OCI-LY1 (cell line): ENCODE measurements around the gene FKBP10.

Experiments
- H2AFZ ChIP-seq: fragments of 200-600 bp; sonication (generic), shearing (Covaris generic); 2 replicates; pipeline ENCODE4 v1.6.0; 2014; ENCODE audit warnings: antibody characterized with exemption, mild to moderate bottlenecking, low read length
- H3F3A ChIP-seq: fragments of 200-600 bp; sonication (generic), shearing (Covaris generic); 2 replicates; pipeline ENCODE4 v1.6.0; 2014; ENCODE audit warnings: mild to moderate bottlenecking, antibody characterized with exemption, low read length, moderate library complexity; ENCODE audit not compliant: insufficient read depth
- H3K27ac ChIP-seq: fragments of 200-600 bp; sonication (generic); 2 replicates; pipeline ENCODE4 v1.5.1; 2014; ENCODE audit warnings: low read length, mixed run types, mild to moderate bottlenecking, low read depth; ENCODE audit not compliant: poor library complexity, severe bottlenecking
- H3K27me3 ChIP-seq: fragments of 200-600 bp; sonication (generic); 2 replicates; pipeline ENCODE4 v1.6.0; 2014; ENCODE audit warnings: antibody characterized with exemption, mild to moderate bottlenecking, low read length, moderate library complexity; ENCODE audit not compliant: insufficient read depth
- H3K36me3 ChIP-seq: fragments of 200-600 bp; sonication (generic); 2 replicates; pipeline ENCODE4 v1.6.1; 2014; ENCODE audit warnings: mild to moderate bottlenecking, antibody characterized with exemption, low read length, moderate library complexity, mixed read lengths; ENCODE audit not compliant: insufficient read depth
- H3K4me1 ChIP-seq: fragments of 200-600 bp; sonication (generic); 2 replicates; pipeline ENCODE4 v1.5.1; 2014; ENCODE audit warnings: mild to moderate bottlenecking, low read length, moderate library complexity; ENCODE audit not compliant: insufficient read depth, severe bottlenecking
- H3K4me2 ChIP-seq: fragments of 200-600 bp; sonication (generic), shearing (Covaris generic); 2 replicates; pipeline ENCODE4 v1.6.1; 2014; ENCODE audit warnings: low read length
- H3K4me3 ChIP-seq: fragments of 200-600 bp; sonication (generic); 2 replicates; pipeline ENCODE4 v1.5.1; 2014; ENCODE audit warnings: low read length, low read depth, mild to moderate bottlenecking, mixed read lengths; ENCODE audit not compliant: poor library complexity, severe bottlenecking
- H3K79me2 ChIP-seq: fragments of 200-600 bp; shearing (Covaris generic); 2 replicates; pipeline ENCODE4 v1.6.1; 2016; ENCODE audit warnings: mixed run types, low read length, mixed read lengths; ENCODE audit not compliant: insufficient read depth
- H3K9ac ChIP-seq: fragments of 200-600 bp; sonication (generic), shearing (Covaris generic); 2 replicates; pipeline ENCODE4 v1.6.1; 2014; ENCODE audit warnings: mild to moderate bottlenecking, low read length, mixed read lengths
- H3K9me2 ChIP-seq: fragments of 200-600 bp; sonication (generic), shearing (Covaris generic); 2 replicates; pipeline ENCODE4 v1.6.1; 2014; ENCODE audit warnings: low read depth, mild to moderate bottlenecking, low read length, mixed read lengths
- H3K9me3 ChIP-seq: fragments of 200-600 bp; shearing (Covaris generic); 2 replicates; pipeline ENCODE4 v1.6.1; 2014; ENCODE audit warnings: low read length, mixed read lengths
- H4K20me1 ChIP-seq: fragments of 200-600 bp; sonication (generic), shearing (Covaris generic); 2 replicates; pipeline ENCODE4 v1.6.0; 2016; ENCODE audit warnings: mild to moderate bottlenecking, low read length; ENCODE audit not compliant: insufficient read depth
- CTCF ChIP-seq: fragments of 200-600 bp; sonication (generic), shearing (Covaris generic); IDR thresholded peaks from 2 replicates; pipeline ENCODE4 v1.5.1; 2017; ENCODE audit warnings: mild to moderate bottlenecking, antibody characterized with exemption, low read length, moderate library complexity, mixed read lengths
- EZH2 ChIP-seq: fragments of 200-600 bp; sonication (generic), shearing (Covaris generic); IDR thresholded peaks from 2 replicates; pipeline ENCODE4 v1.8.0; 2017; ENCODE audit warnings: borderline replicate concordance, mixed run types, mild to moderate bottlenecking, antibody characterized with exemption, low read length, moderate library complexity, mixed read lengths

FKBP10 gene

GRCh38 chr17:41860254-41860931 lies 47.6 kb downstream of the FKBP10 start:
- Histone ChIP-seq H3K9me2 (no peaks in the 10 kb centered on the region), H3K79me2 (peaks cover 68% of the 10 kb centered on the region), H3K4me2 (no peak overlapping the region), H4K20me1 (peaks cover 4% of the 10 kb centered on the region; the same call in 1 of the 2 replicates), H3K36me3 (no peaks in the 10 kb centered on the region), H3K4me1 (peaks cover 25% of the 10 kb centered on the region), H3K27ac (no peak overlapping the region), H3K27me3 (no peaks in the 10 kb centered on the region), H3F3A (no peaks in the 10 kb centered on the region), H2AFZ (no peak overlapping the region), H3K9me3 (no peaks in the 10 kb centered on the region), H3K4me3 (no peak overlapping the region), H3K9ac (no peak overlapping the region)
- TF ChIP-seq CTCF (no peak), EZH2 (no peak)

- peaks cover 15% of the 10 kb centered on the region for H3K36me3 ChIP-seq
- no peak overlapping the region for H3K27ac ChIP-seq
- peak overlapping the region; percentile 94 for H3K9ac ChIP-seq
- peak overlapping the region; percentile 99 for H3K4me2 ChIP-seq
- peaks cover 4% of the 10 kb centered on the region; the same call in 1 of the 2 replicates for H4K20me1 ChIP-seq
- H3K27me3 ChIP-seq: no peaks in the 10 kb centered on the region
- peaks cover 27% of the 10 kb centered on the region for H3K4me1 ChIP-seq
- H3K4me3 ChIP-seq: peak overlapping the region; percentile 93
- no peak overlapping the region for H2AFZ ChIP-seq
- H3K79me2 ChIP-seq: peaks cover 57% of the 10 kb centered on the region
- no peaks in the 10 kb centered on the region for H3K9me2 ChIP-seq
- no peaks in the 10 kb centered on the region for H3K9me3 ChIP-seq
- H3F3A ChIP-seq: no peaks in the 10 kb centered on the region; the same call in 1 of the 2 replicates
- no peak for TF ChIP-seq EZH2
- no peak for TF ChIP-seq CTCF
These were observed 50.5 kb downstream of the FKBP10 start for GRCh38 chr17:41863074-41863848.

- Histone ChIP-seq H4K20me1 (peaks cover 4% of the 10 kb centered on the region; the same call in 1 of the 2 replicates), H3K27me3 (no peaks in the 10 kb centered on the region), H3K4me2 (peak overlapping the region; percentile 99), H3K9ac (peak overlapping the region; percentile 94), H3K9me3 (no peaks in the 10 kb centered on the region), H3K4me3 (peak overlapping the region; percentile 93), H3K27ac (peak overlapping the region; percentile 69), H3K4me1 (peaks cover 27% of the 10 kb centered on the region), H3K9me2 (no peaks in the 10 kb centered on the region), H3K36me3 (peaks cover 25% of the 10 kb centered on the region), H3F3A (no peaks in the 10 kb centered on the region; the same call in 1 of the 2 replicates), H3K79me2 (peaks cover 50% of the 10 kb centered on the region), H2AFZ (no peak overlapping the region)
- TF ChIP-seq CTCF (peak; percentile 6; the same call in 1 of the 2 replicates), EZH2 (no peak)
These were observed 51.7 kb downstream of the FKBP10 start for GRCh38 chr17:41864498-41864835.
